GM23338 (cell line): ENCODE data around the gene TMEM43. TPM values are rescaled to one million over a fixed set of nuclear protein-coding genes. Genes with fewer than 3 reads are reported as not detected.

Experiments used
- ATAC-seq: fragments of 200-7000 bp; cut with Tn5 transposase; 3 replicates; pipeline ENCODE4 v1.9.1; 2020
- DNase-seq: peaks from one replicate; pipeline ENCODE4 v3.0.0-alpha.2; 2015; ENCODE audit warnings: low spot score
- H2AFZ ChIP-seq: fragments of 200-600 bp; sonication (generic); 2 replicates; pipeline ENCODE4 v1.8.0; 2016; ENCODE audit warnings: antibody characterized with exemption, mild to moderate bottlenecking, moderate library complexity
- H3F3A ChIP-seq: fragments of 200-600 bp; sonication (generic); replicated peaks from 2 replicates; pipeline ENCODE4 v1.8.0; 2017; ENCODE audit warnings: antibody characterized with exemption, mixed run types, low read depth
- H3K27ac ChIP-seq: fragments of 200-600 bp; sonication (generic); 2 replicates; pipeline ENCODE4 v1.6.1; 2016; ENCODE audit warnings: low read depth
- H3K27me3 ChIP-seq: fragments of 200-600 bp; sonication (generic); 2 replicates; pipeline ENCODE4 v1.8.0; 2016; ENCODE audit warnings: mild to moderate bottlenecking, mixed run types, moderate library complexity; ENCODE audit not compliant: insufficient read depth
- H3K36me3 ChIP-seq: fragments of 200-600 bp; sonication (generic); 2 replicates; pipeline ENCODE4 v1.8.0; 2016; ENCODE audit warnings: mild to moderate bottlenecking; ENCODE audit not compliant: insufficient read depth
- H3K4me1 ChIP-seq: fragments of 200-600 bp; sonication (generic); 2 replicates; pipeline ENCODE4 v1.8.0; 2016; ENCODE audit warnings: mild to moderate bottlenecking, moderate library complexity; ENCODE audit not compliant: insufficient read depth
- H3K4me2 ChIP-seq: fragments of 200-600 bp; sonication (generic); 2 replicates; pipeline ENCODE4 v1.7.1; 2017; ENCODE audit warnings: mixed run types
- H3K4me3 ChIP-seq: fragments of 200-600 bp; sonication (generic); 2 replicates; pipeline ENCODE4 v1.6.1; 2016; ENCODE audit warnings: mixed run types
- H3K79me2 ChIP-seq: fragments of 200-600 bp; sonication (generic); replicated peaks from 2 replicates; pipeline ENCODE4 v1.8.0; 2017; ENCODE audit warnings: mild to moderate bottlenecking; ENCODE audit not compliant: insufficient read depth
- H3K9me2 ChIP-seq: fragments of 200-600 bp; sonication (generic); 2 replicates; pipeline ENCODE4 v1.8.0; 2017; ENCODE audit not compliant: insufficient read depth
- H4K20me1 ChIP-seq: fragments of 200-600 bp; sonication (generic); replicated peaks from 2 replicates; pipeline ENCODE4 v1.8.0; 2017; ENCODE audit warnings: mild to moderate bottlenecking; ENCODE audit not compliant: insufficient read depth
- H3K27ac Mint-ChIP-seq: 2 replicates; pipeline ENCODE4 v1.8.0; 2020; ENCODE audit warnings: inconsistent platforms, mild to moderate bottlenecking, moderate library complexity, mixed read lengths
- H3K27me3 Mint-ChIP-seq: 3 replicates; pipeline ENCODE4 v1.8.0; 2022; ENCODE audit warnings: low read depth, mild to moderate bottlenecking, moderate library complexity, mixed read lengths, inconsistent platforms; ENCODE audit not compliant: insufficient read depth, poor library complexity
- H3K36me3 Mint-ChIP-seq: 3 replicates; pipeline ENCODE4 v1.8.0; 2021; ENCODE audit warnings: low read depth, mild to moderate bottlenecking, inconsistent platforms, moderate library complexity, mixed read lengths
- H3K4me1 Mint-ChIP-seq: 3 replicates; pipeline ENCODE4 v1.8.0; 2020; ENCODE audit warnings: mild to moderate bottlenecking, inconsistent platforms, mixed read lengths
- H3K4me3 Mint-ChIP-seq: 3 replicates; pipeline ENCODE4 v1.8.0; 2021; ENCODE audit warnings: moderate library complexity, mild to moderate bottlenecking, inconsistent platforms, mixed read lengths
- H3K9me3 Mint-ChIP-seq: 3 replicates; pipeline ENCODE4 v1.8.0; 2020; ENCODE audit warnings: moderate library complexity, mild to moderate bottlenecking, inconsistent platforms, mixed read lengths
- CREB1 ChIP-seq: fragments of 250-450 bp; sonication (Bioruptor Pico); IDR thresholded peaks from 2 replicates; pipeline ENCODE4 v1.5.0; 2020; ENCODE audit warnings: low read depth, mild to moderate bottlenecking, moderate library complexity
- CTCF ChIP-seq, 2 experiments: fragments of 200-600 bp in 1 of 2; sonication (generic) in 1 of 2; conservative IDR thresholded peaks; 2 replicates each; pipeline versions ENCODE4 v1.5.1 to v1.6.1; 2016 to 2017; ENCODE audit warnings: antibody characterized with exemption in 2 of 2, low read depth in 2 of 2, mild to moderate bottlenecking in 2 of 2, moderate library complexity in 1 of 2
- EZH2phosphoT487 ChIP-seq: fragments of 200-600 bp; sonication (generic); IDR thresholded peaks from one replicate; pipeline ENCODE4 v1.8.1; 2018; ENCODE audit warnings: antibody characterized with exemption; ENCODE audit not compliant: unreplicated experiment
- POLR2AphosphoS5 ChIP-seq: IDR thresholded peaks from 2 replicates; pipeline ENCODE4 v1.6.1; 2016; ENCODE audit warnings: antibody characterized with exemption, low read depth
- REST ChIP-seq: IDR thresholded peaks from one replicate; pipeline ENCODE4 v1.6.1; 2018; ENCODE audit warnings: antibody characterized with exemption; ENCODE audit not compliant: unreplicated experiment
- STAT1 ChIP-seq: IDR thresholded peaks from one replicate; pipeline ENCODE4 v1.6.1; 2016; ENCODE audit warnings: antibody characterized with exemption; ENCODE audit not compliant: unreplicated experiment
- ZNF114 ChIP-seq: fragments of 250-450 bp; sonication (Bioruptor Pico); IDR thresholded peaks from 2 replicates; pipeline ENCODE4 v1.5.0; 2020; ENCODE audit warnings: mild to moderate bottlenecking, moderate library complexity
- ZNF331 ChIP-seq: fragments of 250-450 bp; sonication (Bioruptor Pico); IDR thresholded peaks from 2 replicates; pipeline ENCODE4 v1.5.0; 2020; ENCODE audit warnings: low read depth, mild to moderate bottlenecking, moderate library complexity
- ZNF462 ChIP-seq: fragments of 250-450 bp; sonication (Bioruptor Pico); IDR thresholded peaks from 2 replicates; pipeline ENCODE4 v1.5.0; 2020; ENCODE audit warnings: mild to moderate bottlenecking, moderate library complexity
- polyA plus RNA-seq: library from polyadenylated mRNA; unstranded; fragments of >200 nt; fragmentation: Nextera tagmentation; extraction: Ambion mirVana; gene quantifications from 2 replicates; pipeline ENCODE4 v1.2.1, GENCODE V29; 2016
- total RNA-seq: library from RNA; depleted of rRNA; stranded (reverse); fragments of >200 nt; shearing (Covaris generic); gene quantifications from 2 replicates; pipeline ENCODE4 v1.2.3, GENCODE V29; 2014
- TF ChIP-seq, protein P1 (sequence below): IDR thresholded peaks from 2 replicates; pipeline ENCODE4 v1.6.1; 2016; ENCODE audit warnings: antibody characterized with exemption

Gene TMEM43
- total and polyA plus RNA-seq, 2 experiments from 2014 or later = 15.9 to 34.7 TPM

DNA sequence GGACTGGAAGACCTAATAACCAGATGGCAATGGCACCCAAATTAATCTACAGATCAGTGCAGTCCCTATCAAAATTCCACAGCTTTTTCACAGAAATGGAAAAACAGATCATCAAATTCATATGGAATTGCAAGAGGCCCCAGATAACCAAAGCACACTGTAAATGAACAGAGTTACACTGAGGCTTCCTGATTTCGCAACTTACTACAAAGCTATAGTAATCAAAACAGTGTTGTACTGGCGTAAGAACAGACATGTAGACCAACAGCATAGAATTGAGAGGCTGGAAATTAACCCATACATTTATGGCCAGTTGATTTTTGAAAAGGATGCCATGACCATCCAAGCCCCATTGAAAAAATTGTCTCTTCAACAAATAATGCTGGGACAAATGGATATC lies 37.3 kb downstream of the TMEM43 start:
- Histone ChIP-seq H3K9me2 (no peaks in the 10 kb centered on the region), H3F3A (no peaks in the 10 kb centered on the region), H3K4me2 (no peak overlapping the region), H3K27ac (no peak overlapping the region), H3K27me3 (no peaks in the 10 kb centered on the region), H4K20me1 (0 out of 2 replicates have a peak, but pooled peaks cover 3% of the 10 kb centered on the region), H3K4me1 (no peaks in the 10 kb centered on the region), H3K36me3 (peaks cover 57% of the 10 kb centered on the region), H3K79me2 (0 out of 2 replicates have a peak, but pooled peaks cover 3% of the 10 kb centered on the region), H2AFZ (no peak overlapping the region), H3K4me3 (no peak overlapping the region)
- Mint-ChIP-seq H3K36me3 (peaks cover 94% of the 10 kb centered on the region), H3K27ac (no peak overlapping the region), H3K27me3 (peaks cover 2% of the 10 kb centered on the region), H3K9me3 (peaks cover 7% of the 10 kb centered on the region; the same call in 2 of the 3 replicates), H3K4me1 (no peaks in the 10 kb centered on the region), H3K4me3 (no peak overlapping the region)
- no peak for DNase-seq
- no peak for ATAC-seq
- no peak for TF ChIP-seq EZH2phosphoT487
- TF ChIP-seq, protein P1, sequence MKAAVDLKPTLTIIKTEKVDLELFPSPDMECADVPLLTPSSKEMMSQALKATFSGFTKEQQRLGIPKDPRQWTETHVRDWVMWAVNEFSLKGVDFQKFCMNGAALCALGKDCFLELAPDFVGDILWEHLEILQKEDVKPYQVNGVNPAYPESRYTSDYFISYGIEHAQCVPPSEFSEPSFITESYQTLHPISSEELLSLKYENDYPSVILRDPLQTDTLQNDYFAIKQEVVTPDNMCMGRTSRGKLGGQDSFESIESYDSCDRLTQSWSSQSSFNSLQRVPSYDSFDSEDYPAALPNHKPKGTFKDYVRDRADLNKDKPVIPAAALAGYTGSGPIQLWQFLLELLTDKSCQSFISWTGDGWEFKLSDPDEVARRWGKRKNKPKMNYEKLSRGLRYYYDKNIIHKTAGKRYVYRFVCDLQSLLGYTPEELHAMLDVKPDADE = no peak
- no peak for TF ChIP-seq REST
- no peak for TF ChIP-seq CREB1 (CRISPR knock-in tag)
- TF ChIP-seq STAT1 = no peak
- no peak for TF ChIP-seq POLR2AphosphoS5
- TF ChIP-seq ZNF331 (CRISPR knock-in tag) = no peak
- no peak for TF ChIP-seq ZNF462 (CRISPR knock-in tag)
- TF ChIP-seq ZNF114 (CRISPR knock-in tag) = no peak
- no peak for TF ChIP-seq CTCF (conservative IDR thresholded peaks at IDR 0.05; ENCODE audit: low read depth in 2 of 2)
